Activated CD4-positive, CD25-positive, alpha-beta regulatory T cell treated with anti-CD3 and anti-CD28 coated beads, Interleukin-2, amount 50 U/mL, for 16 hours (primary cell): ENCODE data around the gene RASGRP2.

Experiments used
- DNase-seq: peaks from one replicate; pipeline ENCODE4 v3.0.0-alpha.2; 2020; ENCODE audit warnings: low read depth, low spot score

Gene RASGRP2

GRCh38 chr11:64743591-64744543, at the start of gene RASGRP2:
Gene RASGRP2 (minus strand): TSS chr11:64744142. CDS start chr11:64742866, 1,276 bp downstream.
- peak; percentile 66 for DNase-seq

DNA sequence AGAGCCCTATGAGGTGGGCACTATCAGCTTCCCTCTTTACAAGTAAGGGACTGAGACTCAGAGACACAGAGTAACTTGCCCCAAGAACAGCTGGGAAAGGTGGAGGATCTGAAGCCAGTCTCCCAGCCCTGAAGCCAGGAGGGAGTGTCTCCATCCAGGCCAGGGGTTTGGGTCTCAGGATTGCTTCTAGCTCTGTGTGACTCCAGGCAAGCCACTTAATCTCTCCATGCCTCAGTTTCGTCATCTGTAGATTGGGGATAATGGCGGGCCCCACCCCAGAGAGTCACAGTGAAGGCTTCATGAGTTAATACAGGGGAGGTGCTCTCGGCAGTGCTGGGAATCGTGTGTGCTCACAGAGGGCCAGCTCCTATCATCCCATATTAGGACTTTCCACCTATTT, 48.5 kb upstream of the RASGRP2 start:
- no peak for DNase-seq

- DNase-seq: no peak
Measured at GRCh38 chr11:64791781-64792291, 47.9 kb upstream of the RASGRP2 start.

- DNase-seq: no peak
Measured at GRCh38 chr11:64790205-64791095, 46.5 kb upstream of the RASGRP2 start.

- no peak for DNase-seq
Measured at GRCh38 chr11:64789331-64790204, 45.6 kb upstream of the RASGRP2 start.

- no peak for DNase-seq
Measured at GRCh38 chr11:64788321-64789215, 44.6 kb upstream of the RASGRP2 start.

GRCh38 chr11:64787526-64788320, 43.8 kb upstream of the RASGRP2 start:
- DNase-seq: no peak

DNA sequence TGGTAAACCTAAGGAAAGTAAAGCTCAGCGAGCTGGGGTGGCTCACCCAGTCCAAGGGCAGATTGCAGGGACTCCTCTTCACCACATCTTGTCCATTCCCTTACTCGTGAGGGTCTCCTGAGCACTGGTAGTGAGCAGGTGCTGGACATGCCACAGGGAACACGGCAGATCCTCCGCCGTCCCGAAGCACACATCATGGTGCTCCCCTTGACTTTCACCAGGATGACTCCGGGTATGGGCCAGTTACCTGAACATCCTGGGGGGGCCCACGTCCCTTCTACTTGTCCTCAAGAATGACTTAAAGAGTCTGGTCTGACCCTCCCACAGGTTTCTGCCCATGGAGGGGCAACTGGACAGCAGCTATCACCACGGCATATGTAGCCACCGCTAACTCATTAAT, 42.4 kb upstream of the RASGRP2 start:
- DNase-seq: no peak

- no peak for DNase-seq
Measured at GRCh38 chr11:64784813-64785581, 41.1 kb upstream of the RASGRP2 start.

- DNase-seq: peak; percentile 99
Measured at GRCh38 chr11:64778473-64779298, 34.7 kb upstream of the RASGRP2 start, which contains the start of gene SF1. Gene SF1 (minus strand): TSS chr11:64778542. CDS start chr11:64778392, 150 bp downstream.

GRCh38 chr11:64778223-64778472, 34.2 kb upstream of the RASGRP2 start:
- no peak for DNase-seq

DNA sequence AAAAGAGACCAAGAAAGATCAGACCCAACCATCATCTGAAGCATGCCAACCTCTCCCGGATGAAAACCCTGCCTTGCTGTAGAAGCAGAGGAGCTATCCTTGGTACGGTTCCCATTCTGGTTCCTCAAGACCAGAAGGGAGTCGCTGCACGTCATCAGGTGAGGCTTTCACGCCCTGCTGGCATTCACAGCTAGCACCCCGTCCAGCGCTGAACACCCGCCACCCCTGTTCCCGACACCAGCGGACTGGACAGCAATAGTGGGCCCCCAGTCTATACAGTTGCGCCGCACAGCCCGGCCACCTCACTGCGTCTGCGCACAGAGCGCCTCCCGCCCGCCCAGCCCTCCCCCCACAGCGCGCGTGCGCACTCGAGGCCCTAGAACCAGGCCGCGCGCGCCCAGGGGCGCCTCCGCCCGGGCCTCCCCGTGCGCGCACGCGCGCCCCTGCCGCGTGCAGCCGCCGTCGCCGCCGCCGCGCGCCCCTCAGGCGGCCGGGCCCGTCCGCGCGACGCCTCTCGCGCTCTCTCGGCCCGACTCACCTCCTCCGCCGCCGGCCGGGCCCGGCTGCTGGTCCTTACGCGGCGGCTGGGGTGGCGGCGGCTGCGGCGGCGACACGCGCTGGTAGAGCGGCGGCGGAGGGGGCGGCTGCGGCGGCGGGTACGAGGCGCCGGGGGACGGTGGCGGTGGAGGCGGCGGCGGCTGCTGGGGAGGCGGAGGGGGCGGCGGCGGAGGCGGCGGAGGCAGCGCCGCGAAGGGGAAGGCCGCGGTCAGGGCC, 33.7 kb upstream of the RASGRP2 start:
- DNase-seq: peak; percentile 68

DNA sequence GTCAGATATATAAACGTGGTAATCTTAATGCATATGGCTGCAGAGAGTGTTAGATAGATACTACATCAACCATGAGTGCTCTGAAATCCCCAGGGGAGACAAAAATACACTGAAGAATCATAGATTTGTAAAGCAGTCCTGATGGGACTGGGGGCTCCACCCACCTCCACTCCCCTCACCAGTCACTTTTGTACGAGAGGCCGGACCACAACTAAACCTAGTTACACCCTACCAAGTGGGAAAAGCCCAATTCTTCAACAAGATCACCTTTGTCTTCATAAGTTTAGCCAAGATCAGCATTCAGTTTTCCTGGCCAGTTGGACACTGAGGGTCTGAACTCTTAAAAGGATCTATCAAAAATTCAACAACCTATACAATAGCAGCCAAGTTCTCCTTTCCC, 32.9 kb upstream of the RASGRP2 start:
- DNase-seq: no peak

DNA sequence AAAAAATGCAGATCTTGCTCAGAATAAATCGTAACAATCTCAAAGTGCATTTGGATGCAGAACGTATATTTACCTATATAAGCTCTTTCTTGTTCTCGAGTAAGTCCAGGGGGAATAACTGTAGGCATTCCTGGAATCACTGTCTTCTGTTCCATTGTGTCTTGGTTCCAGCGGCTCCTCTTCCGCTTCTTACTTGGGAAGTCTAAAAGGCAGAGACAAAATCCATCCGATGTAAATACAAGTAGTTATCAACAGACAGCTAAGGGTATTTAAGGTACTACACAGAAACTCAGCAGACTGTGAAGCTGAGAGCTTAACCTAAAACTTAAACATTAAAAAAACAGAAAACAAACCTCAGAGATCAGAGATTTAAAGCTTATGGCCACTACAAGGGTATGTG, 32.5 kb upstream of the RASGRP2 start:
- DNase-seq: no peak

DNA sequence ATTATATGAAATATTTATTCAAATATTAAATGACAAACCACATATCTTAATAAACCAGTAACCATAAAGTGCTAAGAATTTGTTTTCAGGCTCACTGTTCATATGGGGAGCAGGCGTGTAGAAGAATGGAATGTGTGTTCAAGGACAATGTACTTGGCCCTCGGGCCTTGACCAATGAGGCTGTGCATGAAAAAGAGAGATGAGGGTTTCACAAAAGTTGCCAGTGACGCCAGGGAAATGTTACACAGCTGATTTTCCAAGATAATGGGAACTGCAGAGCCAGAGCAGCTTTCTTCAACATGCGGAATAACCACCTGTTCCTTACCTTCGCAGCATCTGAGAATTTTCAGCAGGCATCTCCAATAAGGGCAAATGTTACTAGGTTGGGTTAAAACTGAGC, 30.2 kb upstream of the RASGRP2 start:
- DNase-seq: no peak

DNA sequence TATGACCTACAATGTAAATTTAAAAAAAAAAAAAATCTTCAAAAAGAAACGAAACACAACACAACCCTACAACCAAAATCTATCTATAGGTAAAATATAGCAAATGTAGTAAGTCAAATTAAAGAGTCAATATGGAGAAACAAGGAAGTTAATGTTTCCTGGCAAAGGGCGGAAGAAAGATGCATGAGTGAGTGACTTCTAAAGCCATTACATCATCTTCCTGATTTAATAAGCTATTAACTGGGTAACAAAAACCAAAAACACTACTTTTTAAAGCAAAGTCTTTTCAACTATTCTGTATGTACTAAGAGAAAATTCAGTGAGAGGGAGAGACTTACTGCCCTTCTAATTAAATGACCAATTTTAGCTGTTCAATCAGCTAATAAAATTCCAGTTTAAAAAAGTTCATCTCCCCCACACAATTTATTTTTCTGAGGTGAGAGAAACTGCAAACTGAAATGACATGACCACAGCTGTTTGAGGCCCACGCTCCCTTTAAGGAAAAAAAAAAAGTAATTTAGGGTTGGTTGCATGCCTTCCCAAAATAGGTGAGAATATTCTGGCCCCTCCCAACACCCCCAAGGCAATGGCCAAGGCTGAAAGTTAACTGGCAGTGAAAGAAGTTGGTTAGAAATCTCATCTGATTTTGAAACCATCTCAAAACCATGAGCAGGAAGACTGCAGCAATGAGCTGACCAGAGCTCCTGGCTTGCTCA, 28.5 kb upstream of the RASGRP2 start:
- DNase-seq: no peak
